Small intestine (tissue), 7 donors: ENCODE results near the gene CYBC1. TPM values are rescaled to one million over a fixed set of nuclear protein-coding genes. Genes with fewer than 3 reads are reported as not detected.

ENCODE experiments used
- DNase-seq, 2 donors: peaks; one replicate each; pipeline versions ENCODE4 v3.0.0 to v3.0.0-alpha.2; 2013
- FAIRE-seq: peaks from 2 replicates; lab custom pipeline; 2012; peaks lifted over from hg19 to GRCh38; lab: Jason Lieb, UNC
- H3K27ac ChIP-seq, 3 donors: one replicate each; pipeline ENCODE4 v1.5.1; 2013; ENCODE audit warnings: low read length in 2 of 3, mild to moderate bottlenecking in 2 of 3, control low read depth in 1 of 3, inconsistent platforms in 1 of 3, low read depth in 1 of 3, moderate library complexity in 1 of 3
- H3K27me3 ChIP-seq, 3 donors: one replicate each; pipeline ENCODE4 v1.6.1; 2013; ENCODE audit warnings: low read length in 3 of 3, inconsistent platforms in 1 of 3; ENCODE audit not compliant: control insufficient read depth in 3 of 3, insufficient read depth in 3 of 3
- H3K36me3 ChIP-seq, 3 donors: one replicate each; pipeline ENCODE4 v1.6.1; 2013; ENCODE audit warnings: low read length in 3 of 3, inconsistent platforms in 1 of 3, low read depth in 1 of 3, mild to moderate bottlenecking in 1 of 3, moderate library complexity in 1 of 3; ENCODE audit not compliant: control insufficient read depth in 3 of 3, insufficient read depth in 2 of 3
- H3K4me1 ChIP-seq, 3 donors: one replicate each; pipeline ENCODE4 v1.6.1; 2013; ENCODE audit warnings: low read length in 2 of 3, inconsistent platforms in 1 of 3, low read depth in 1 of 3, mild to moderate bottlenecking in 1 of 3, moderate library complexity in 1 of 3; ENCODE audit not compliant: control insufficient read depth in 3 of 3, insufficient read depth in 2 of 3
- H3K4me3 ChIP-seq, 3 donors: one replicate each; pipeline ENCODE4 v1.5.1; 2013; ENCODE audit warnings: low read length in 3 of 3, control low read depth in 1 of 3, inconsistent platforms in 1 of 3, low read depth in 1 of 3, mild to moderate bottlenecking in 1 of 3, moderate library complexity in 1 of 3
- H3K9me3 ChIP-seq, 2 donors: one replicate each; pipeline ENCODE4 v1.6.1; 2013; ENCODE audit warnings: low read depth in 1 of 2, low read length in 1 of 2; ENCODE audit not compliant: control insufficient read depth in 2 of 2, insufficient read depth in 1 of 2
- WGBS, 3 donors: extraction: QIAGEN DNeasy Blood & Tissue Kit; methylation state at CpG; one replicate each; pipeline ENCODE4 v1.1.7; 2013; 5-methylcytosine and 5-hydroxymethylcytosine counted together
- polyA plus RNA-seq, 4 donors: library from polyadenylated mRNA; stranded (reverse) in 3 of 4; unstranded in 1 of 4; fragments of 200-250 nt in 3 of 4; fragments of 120-200 nt in 1 of 4; gene quantifications; one replicate each; pipeline versions ENCODE4 v1.2.1 to v1.2.3, GENCODE V29; 2013
- donor health status: healthy with polysubstance abuse.
- donor health status: control.
- donor health status: control.
- donor health status: Bipolar disorder and iron deficiency.
- donor health status: healthy.

The CYBC1 gene
- polyA plus RNA-seq, 4 donors = 37.6 to 57.8 (median 41.2) TPM

DNA sequence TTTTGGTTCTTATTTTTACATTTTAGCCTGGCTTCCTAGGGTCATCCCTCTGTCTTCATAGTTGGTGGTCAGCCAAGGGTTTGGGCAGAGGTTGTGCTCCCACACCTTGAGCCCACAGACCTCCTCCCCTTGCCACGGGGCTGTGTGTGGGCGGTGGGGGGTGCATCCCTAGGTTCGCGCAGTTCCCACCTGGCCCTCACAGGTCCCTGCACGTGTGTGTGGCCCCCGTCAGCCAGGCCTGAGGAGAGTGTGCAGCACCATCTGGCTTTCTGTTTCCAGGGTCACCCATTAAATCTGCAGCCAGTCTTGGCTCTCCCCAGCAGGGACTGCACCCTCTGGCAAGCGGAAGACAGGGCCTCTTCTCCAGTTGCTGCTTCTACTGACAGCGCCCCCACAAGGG lies 18.5 kb downstream of the CYBC1 start:
- Histone ChIP-seq H3K27ac (no peak overlapping the region), H3K9me3 (no peaks in the 10 kb centered on the region), H3K4me1 (no peaks in the 10 kb centered on the region), H3K4me3 (no peak overlapping the region), H3K27me3 (no peaks in the 10 kb centered on the region), H3K36me3 (peaks cover 2 to 62% (median 6%) of the 10 kb centered on the region in 3 donors)
- no peak for FAIRE-seq
- no peak for DNase-seq
- WGBS, 3 donors = 81 to 86% (median 85%) methylated on average over 8 of the region's 8 CpGs

GRCh38 chr17:82429824-82430223 lies 20.7 kb downstream of the CYBC1 start:
- Histone ChIP-seq H3K9me3 (no peaks in the 10 kb centered on the region), H3K4me3 (no peak overlapping the region), H3K27ac (no peak overlapping the region), H3K27me3 (no peaks in the 10 kb centered on the region), H3K36me3 (peaks cover 2 to 41% (median 4%) of the 10 kb centered on the region in 3 donors), H3K4me1 (no peaks in the 10 kb centered on the region)
- 79 to 93% (median 85%) methylated on average over 7 of the region's 7 CpGs for WGBS, 3 donors
- no peak for DNase-seq
- FAIRE-seq = no peak

DNA sequence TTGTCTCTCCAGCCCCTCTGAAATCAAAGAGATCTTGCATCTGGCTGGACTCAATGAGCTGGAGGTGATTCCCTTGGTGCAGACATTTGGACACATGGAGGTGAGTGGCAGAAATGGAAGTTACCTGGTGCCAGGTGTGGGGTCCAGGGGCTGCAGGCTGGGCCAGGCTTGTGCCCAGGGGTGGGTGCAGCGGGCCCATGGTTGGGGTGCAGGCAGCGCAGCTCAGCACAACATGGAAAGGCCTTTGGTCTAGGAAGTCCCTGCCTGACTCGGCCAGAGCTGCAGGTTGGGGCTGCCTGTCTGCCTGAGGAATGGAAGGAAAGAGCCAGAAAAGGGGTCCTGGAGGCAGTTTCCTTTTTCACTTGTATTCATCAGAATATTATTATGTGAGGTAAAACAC lies 22.0 kb downstream of the CYBC1 start:
- Histone ChIP-seq H3K27ac (no peak overlapping the region), H3K27me3 (no peaks in the 10 kb centered on the region), H3K4me1 (no peaks in the 10 kb centered on the region), H3K4me3 (no peak overlapping the region), H3K36me3 (peaks cover 0 to 33% (median 2%) of the 10 kb centered on the region in 3 donors), H3K9me3 (no peaks in the 10 kb centered on the region)
- DNase-seq (no peak), FAIRE-seq (no peak)
- WGBS, 3 donors = 88 to 100% (median 94%) methylated on average over 3 of the region's 3 CpGs

DNA sequence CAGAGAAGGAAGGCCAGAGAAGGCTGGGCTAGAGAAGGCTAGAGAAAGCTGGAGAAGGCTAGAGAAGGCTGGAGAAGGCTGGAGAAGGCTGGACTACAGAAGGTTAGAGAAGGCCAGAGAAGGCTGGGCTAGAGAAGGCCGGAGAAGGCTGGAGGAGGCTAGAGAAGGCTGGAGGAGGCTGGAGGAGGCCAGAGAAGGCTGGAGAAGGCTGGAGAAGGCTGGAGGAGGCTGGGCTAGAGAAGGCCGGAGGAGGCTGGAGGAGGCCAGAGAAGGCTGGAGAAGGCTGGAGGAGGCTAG lies 25.7 kb downstream of the CYBC1 start:
- Histone ChIP-seq H3K27me3 (no peaks in the 10 kb centered on the region), H3K27ac (no peak overlapping the region), H3K4me3 (no peak overlapping the region), H3K36me3 (peaks cover 0 to 39% (median 0%) of the 10 kb centered on the region in 3 donors), H3K9me3 (peaks cover 0 to 17% of the 10 kb centered on the region in 2 donors), H3K4me1 (no peaks in the 10 kb centered on the region)
- DNase-seq = no peak
- WGBS, 3 donors = 94 to 96% (median 96%) methylated on average over 2 of the region's 2 CpGs
- no peak for FAIRE-seq

GRCh38 chr17:82424001-82424862 lies 26.3 kb downstream of the CYBC1 start:
- H3K36me3 ChIP-seq = peaks cover 0 to 34% (median 0%) of the 10 kb centered on the region in 3 donors
- H3K27me3 ChIP-seq = no peaks in the 10 kb centered on the region
- DNase-seq (peak; percentile 41 to 43), FAIRE-seq (no peak)
- no peak overlapping the region for H3K4me3 ChIP-seq
- no peak overlapping the region for H3K27ac ChIP-seq
- no peaks in the 10 kb centered on the region for H3K4me1 ChIP-seq
- 85 to 90% (median 90%) methylated on average over 25 of the region's 25 CpGs for WGBS, 3 donors
- peaks cover 0 to 17% of the 10 kb centered on the region in 2 donors for H3K9me3 ChIP-seq

DNA sequence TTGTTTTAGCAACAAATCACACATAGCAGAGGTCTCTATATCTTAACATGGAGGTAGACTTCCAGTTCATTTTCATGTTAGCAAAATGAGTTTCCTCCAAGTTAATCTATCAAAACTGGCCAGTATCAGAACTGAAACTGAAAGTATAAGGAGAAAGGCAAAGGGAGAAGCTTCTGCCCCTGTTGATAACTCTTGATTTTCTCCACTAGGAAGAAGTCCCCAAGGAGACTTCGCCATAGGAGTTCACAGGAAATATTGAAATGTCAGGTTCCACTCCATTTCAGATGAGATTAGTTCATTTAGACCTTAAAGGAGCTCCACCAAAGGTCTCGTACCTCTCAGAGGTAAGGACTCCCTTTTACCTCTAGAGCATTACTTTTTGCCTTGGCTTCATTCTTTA lies 31.0 kb downstream of the CYBC1 start:
- H3K36me3 ChIP-seq = peaks cover 0 to 34% (median 0%) of the 10 kb centered on the region in 3 donors
- H3K4me3 ChIP-seq = peak overlapping the region in 2 of 3 donors; percentile 7 to 14
- peaks cover 0 to 17% of the 10 kb centered on the region in 2 donors for H3K9me3 ChIP-seq
- peaks cover 0 to 5% (median 0%) of the 10 kb centered on the region in 3 donors for H3K4me1 ChIP-seq
- no peak for FAIRE-seq
- peak; percentile 50 to 73 for DNase-seq
- 25 to 51% (median 34%) methylated on average over 2 of the region's 2 CpGs for WGBS, 3 donors
- no peaks in the 10 kb centered on the region for H3K27me3 ChIP-seq
- H3K27ac ChIP-seq = peak overlapping the region; percentile 44 to 91 (median 81)

- Histone ChIP-seq H3K27ac (peak within 1 kb of the TSS; percentile 91 to 98 (median 93)), H3K27me3 (no peaks in the 10 kb centered on the region), H3K9me3 (peaks cover 0 to 15% of the 10 kb centered on the region in 2 donors), H3K4me1 (peaks cover 0 to 7% (median 0%) of the 10 kb centered on the region in 3 donors), H3K36me3 (peaks cover 0 to 44% (median 0%) of the 10 kb centered on the region in 3 donors), H3K4me3 (peak within 1 kb of the TSS; percentile 77 to 97 (median 80))
- DNase-seq = peak; percentile 88 to 98
- FAIRE-seq = no peak
- 1% methylated on average over 62 to 108 of the region's 108 CpGs for WGBS, 3 donors
Measured at GRCh38 chr17:82418001-82418986, 32.3 kb downstream of the CYBC1 start, which contains the start of the genes HEXD and OGFOD3. HEXD (plus strand) TSS chr17:82418347; CDS start chr17:82419800, 1,453 bp downstream. OGFOD3 (minus strand) TSS chr17:82418586; CDS start chr17:82418485, 101 bp downstream.

GRCh38 chr17:82416771-82417170 lies 33.8 kb downstream of the CYBC1 start:
- FAIRE-seq = no peak

More at GRCh38 chr17:82416771-82417170, 33.8 kb downstream of the CYBC1 start:
- DNase-seq = no peak
- no peaks in the 10 kb centered on the region for H3K27me3 ChIP-seq
- H3K4me3 ChIP-seq = no peak overlapping the region
- H3K27ac ChIP-seq = no peak overlapping the region
- H3K9me3 ChIP-seq = peaks cover 0 to 2% of the 10 kb centered on the region in 2 donors
- H3K36me3 ChIP-seq = peaks cover 0 to 44% (median 0%) of the 10 kb centered on the region in 3 donors
- peaks cover 0 to 7% (median 0%) of the 10 kb centered on the region in 3 donors for H3K4me1 ChIP-seq
- WGBS, 3 donors = 80 to 87% (median 85%) methylated on average over 6 of the region's 6 CpGs
